Panc1 (cell line): ENCODE measurements around the gene RAPGEF1. TPM values are rescaled to one million over a fixed set of nuclear protein-coding genes. Genes with fewer than 3 reads are reported as not detected.

ENCODE experiments used
- ATAC-seq: fragments of 200-7000 bp; cut with Tn5 transposase; 2 replicates; pipeline ENCODE4 v1.9.1; 2020; ENCODE audit warnings: mild to moderate bottlenecking, moderate library complexity
- BruUV-seq: library from RNA; stranded (reverse); fragments of 400-500 nt; replicated peaks from 2 replicates; lab custom pipeline; 2021; lab: Mats Ljungman, UMichigan
- CTCF ChIA-PET: fragments of 300-600 bp; sonication (Branson Sonifier 250); formaldehyde crosslinking; loops from one replicate; lab custom pipeline; 2022; ENCODE audit warnings: antibody characterized with exemption; lab: Charles Lee
- POLR2A ChIA-PET: fragments of 300-600 bp; sonication (Branson Sonifier 250); formaldehyde crosslinking; loops from one replicate; lab custom pipeline; 2022; ENCODE audit warnings: antibody characterized with exemption; lab: Charles Lee
- DNase-seq: peaks from one replicate; pipeline ENCODE4 v3.0.0-alpha.2; 2010; ENCODE audit warnings: low read depth, low spot score
- H3K27ac ChIP-seq: 2 replicates; pipeline ENCODE4 v1.5.1; 2011; ENCODE audit warnings: mild to moderate bottlenecking, low read length, inconsistent platforms
- H3K27me3 ChIP-seq: fragments of 200-500 bp; sonication (Bioruptor generic); 2 replicates; pipeline ENCODE4 v1.6.0; 2014; ENCODE audit warnings: low read length, inconsistent platforms; ENCODE audit not compliant: control insufficient read depth, insufficient read depth
- H3K36me3 ChIP-seq: fragments of 200-500 bp; sonication (Bioruptor generic); 2 replicates; pipeline ENCODE4 v1.5.1; 2014; ENCODE audit warnings: inconsistent platforms, mild to moderate bottlenecking, low read length, moderate library complexity; ENCODE audit not compliant: control insufficient read depth, insufficient read depth
- H3K4me1 ChIP-seq: 2 replicates; pipeline ENCODE4 v1.5.1; 2011; ENCODE audit warnings: inconsistent platforms, mild to moderate bottlenecking, low read length, moderate library complexity; ENCODE audit not compliant: control insufficient read depth, insufficient read depth
- H3K4me3 ChIP-seq, 2 experiments: 2 replicates each; pipeline ENCODE4 v1.5.1; 2011 to 2012; ENCODE audit warnings: low read depth in 2 of 2, low read length in 2 of 2, mild to moderate bottlenecking in 2 of 2, inconsistent platforms in 1 of 2, moderate library complexity in 1 of 2
- H3K9me3 ChIP-seq: fragments of 200-500 bp; sonication (Bioruptor generic); 2 replicates; pipeline ENCODE4 v1.5.1; 2014; ENCODE audit warnings: low read depth, mild to moderate bottlenecking, inconsistent platforms, low read length, moderate library complexity; ENCODE audit not compliant: control insufficient read depth, insufficient read depth
- POLR2AphosphoS5 ChIP-seq: IDR thresholded peaks from 2 replicates; pipeline ENCODE4 v1.6.1; 2012; ENCODE audit warnings: mild to moderate bottlenecking, low read depth, low read length, moderate library complexity
- REST ChIP-seq, 2 experiments: IDR thresholded peaks; 2 replicates each; pipeline ENCODE4 v1.6.1; 2011 to 2012; ENCODE audit warnings: low read depth in 2 of 2, control low read depth in 1 of 2, low read length in 1 of 2, mild to moderate bottlenecking in 1 of 2, moderate library complexity in 1 of 2; ENCODE audit not compliant: insufficient read depth in 1 of 2
- SIN3A ChIP-seq: IDR thresholded peaks from 2 replicates; pipeline ENCODE4 v1.6.1; 2012; ENCODE audit warnings: low read depth, mild to moderate bottlenecking, low read length, moderate library complexity, borderline replicate concordance; ENCODE audit not compliant: insufficient read depth
- TCF7L2 ChIP-seq: IDR thresholded peaks from 2 replicates; pipeline ENCODE4 v1.6.1; 2011; ENCODE audit warnings: mild to moderate bottlenecking, low read depth, low read length, inconsistent platforms
- in situ Hi-C: cut with HindIII; loops from 2 replicates; pipeline ENCODE4 v1.10.0; 2016; ENCODE audit warnings: low sequenced_read_pairs, low pct_unique_long_range_greater_than_20kb
- intact Hi-C: fragments of 100-400 bp; cut with micrococcal nuclease; formaldehyde crosslinking; loops from one replicate; pipeline ENCODE4 v1.10.0; 2022; ENCODE audit not compliant: unreplicated experiment
- total RNA-seq: library from RNA; stranded (reverse); gene quantifications from one replicate; pipeline ENCODE4 v1.2.1, GENCODE V29; 2021; ENCODE audit not compliant: unreplicated experiment
- TF ChIP-seq, protein P1 (sequence below): fragments of 450-650 bp; IDR thresholded peaks from 2 replicates; pipeline ENCODE4 v1.5.1; 2017; ENCODE audit warnings: mild to moderate bottlenecking

RAPGEF1 gene
- total RNA-seq, 1 experiment from 2014 or later = 86.8 TPM

GRCh38 chr9:131574730-131575640 lies 164.9 kb downstream of the RAPGEF1 start:
- POLR2A ChIA-PET = no interaction called here
- ATAC-seq (no peak), DNase-seq (no peak)
- H3K4me3 ChIP-seq = no peak overlapping the region
- intact Hi-C loops (no loop called here), in situ Hi-C loops (no loop called here)
- TF ChIP-seq TCF7L2 (no peak), SIN3A (no peak), POLR2AphosphoS5 (no peak), REST (IDR thresholded peaks at IDR 0.05; ENCODE audit: insufficient read depth in 1 of 2, low read depth in 2 of 2, low read length in 1 of 2) (no peak)
- TF ChIP-seq, protein P1, sequence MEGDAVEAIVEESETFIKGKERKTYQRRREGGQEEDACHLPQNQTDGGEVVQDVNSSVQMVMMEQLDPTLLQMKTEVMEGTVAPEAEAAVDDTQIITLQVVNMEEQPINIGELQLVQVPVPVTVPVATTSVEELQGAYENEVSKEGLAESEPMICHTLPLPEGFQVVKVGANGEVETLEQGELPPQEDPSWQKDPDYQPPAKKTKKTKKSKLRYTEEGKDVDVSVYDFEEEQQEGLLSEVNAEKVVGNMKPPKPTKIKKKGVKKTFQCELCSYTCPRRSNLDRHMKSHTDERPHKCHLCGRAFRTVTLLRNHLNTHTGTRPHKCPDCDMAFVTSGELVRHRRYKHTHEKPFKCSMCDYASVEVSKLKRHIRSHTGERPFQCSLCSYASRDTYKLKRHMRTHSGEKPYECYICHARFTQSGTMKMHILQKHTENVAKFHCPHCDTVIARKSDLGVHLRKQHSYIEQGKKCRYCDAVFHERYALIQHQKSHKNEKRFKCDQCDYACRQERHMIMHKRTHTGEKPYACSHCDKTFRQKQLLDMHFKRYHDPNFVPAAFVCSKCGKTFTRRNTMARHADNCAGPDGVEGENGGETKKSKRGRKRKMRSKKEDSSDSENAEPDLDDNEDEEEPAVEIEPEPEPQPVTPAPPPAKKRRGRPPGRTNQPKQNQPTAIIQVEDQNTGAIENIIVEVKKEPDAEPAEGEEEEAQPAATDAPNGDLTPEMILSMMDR = no peak
- CTCF ChIA-PET = no interaction called here
- H3K4me1 ChIP-seq = no peaks in the 10 kb centered on the region
- no TSS peak for BruUV-seq
- no peaks in the 10 kb centered on the region for H3K36me3 ChIP-seq
- no peaks in the 10 kb centered on the region for H3K27me3 ChIP-seq
- no peak overlapping the region for H3K27ac ChIP-seq
- H3K9me3 ChIP-seq = no peaks in the 10 kb centered on the region

- ATAC-seq = no peak
- Histone ChIP-seq H3K27ac (no peak overlapping the region), H3K9me3 (no peaks in the 10 kb centered on the region), H3K27me3 (no peaks in the 10 kb centered on the region), H3K4me3 (no peak overlapping the region), H3K36me3 (no peaks in the 10 kb centered on the region), H3K4me1 (no peaks in the 10 kb centered on the region)
- TF ChIP-seq POLR2AphosphoS5 = no peak
- TF ChIP-seq REST (IDR thresholded peaks at IDR 0.05; ENCODE audit: insufficient read depth in 1 of 2, low read depth in 2 of 2, low read length in 1 of 2) = no peak
- no peak for TF ChIP-seq SIN3A
- TF ChIP-seq, protein P1 = no peak
- TF ChIP-seq TCF7L2 = no peak
- in situ Hi-C loops (no loop called here), intact Hi-C loops (no loop called here)
- ChIA-PET CTCF (no interaction called here), POLR2A (no interaction called here)
- BruUV-seq = no TSS peak
- no peak for DNase-seq
Measured at GRCh38 chr9:131567910-131568309, 172.0 kb downstream of the RAPGEF1 start.
